Measurements from ENCODE around the gene CREB3L1. TPM values are rescaled to one million over a fixed set of nuclear protein-coding genes. Genes with fewer than 3 reads are reported as not detected.
A peak's percentile ranks its signal among the peaks of the same experiment; 100 is the strongest.

CREB3L1 gene
- total RNA-seq, 1 experiment from 2014 or later = 3.3 TPM

- H3K4me2 ChIP-seq (ENCODE audit: insufficient read depth, insufficient read length, low read length) = no peak overlapping the region
- no peak overlapping the region for H2BK15ac ChIP-seq (ENCODE audit: low read depth, low read length)
- WGBS (ENCODE audit: extremely low coverage, insufficient read length, low lambda C conversion rate) = no CpG with 5 or more reads among the region's 10 CpGs
- no peak overlapping the region for H2BK5ac ChIP-seq (ENCODE audit: insufficient read length, low read length)
- H4K8ac ChIP-seq (replicated peaks; ENCODE audit: insufficient read length, low read depth, low read length) = no peak overlapping the region
- no peak overlapping the region for H3K14ac ChIP-seq (ENCODE audit: insufficient read depth, low read length)
- no peak overlapping the region for H3K23ac ChIP-seq (ENCODE audit: insufficient read length, low read depth, low read length)
- DNase-seq = no peak
- no peaks in the 10 kb centered on the region for H4K20me1 ChIP-seq (ENCODE audit: control insufficient read depth, insufficient read depth, insufficient read length)
- H2AK5ac ChIP-seq (ENCODE audit: insufficient read length, low read length) = no peak overlapping the region
- H3K56ac ChIP-seq (ENCODE audit: insufficient read length, low read depth, low read length) = no peak overlapping the region
- H3K27ac Mint-ChIP-seq = peak overlapping the region in 2 of 3 experiments; percentile 67 to 82; a peak in 2 of 7 replicates
- no peak overlapping the region for H3K4me3 Mint-ChIP-seq
- H3K27me3 Mint-ChIP-seq (ENCODE audit: low read depth) = no peaks in the 10 kb centered on the region
- H2BK12ac ChIP-seq (ENCODE audit: insufficient read length, low read depth, low read length) = no peak overlapping the region
- no peaks in the 10 kb centered on the region for H3K79me2 ChIP-seq (ENCODE audit: insufficient read depth, low read length)
- H3K9me3 ChIP-seq (ENCODE audit: control insufficient read depth, low read depth, low read length) = no peaks in the 10 kb centered on the region
- no peak overlapping the region for H3K27ac ChIP-seq (ENCODE audit: insufficient read length, low read depth, low read length)
- H3K4me1 Mint-ChIP-seq = peaks cover 11 to 27% of the 10 kb centered on the region in 2 experiments
- H4K5ac ChIP-seq (ENCODE audit: insufficient read length, low read depth, low read length) = no peak overlapping the region
- H3T11ph ChIP-seq (ENCODE audit: low read length) = no peak overlapping the region
- H3K4ac ChIP-seq (ENCODE audit: low read depth, low read length) = no peak overlapping the region
- no peaks in the 10 kb centered on the region for H3K23me2 ChIP-seq (ENCODE audit: insufficient read length, low read depth, low read length, poor library complexity, severe bottlenecking)
- H3K9me3 Mint-ChIP-seq = no peaks in the 10 kb centered on the region
- H2BK120ac ChIP-seq (ENCODE audit: low read depth, low read length, poor library complexity, severe bottlenecking) = no peak overlapping the region
- TF ChIP-seq, protein P1, sequence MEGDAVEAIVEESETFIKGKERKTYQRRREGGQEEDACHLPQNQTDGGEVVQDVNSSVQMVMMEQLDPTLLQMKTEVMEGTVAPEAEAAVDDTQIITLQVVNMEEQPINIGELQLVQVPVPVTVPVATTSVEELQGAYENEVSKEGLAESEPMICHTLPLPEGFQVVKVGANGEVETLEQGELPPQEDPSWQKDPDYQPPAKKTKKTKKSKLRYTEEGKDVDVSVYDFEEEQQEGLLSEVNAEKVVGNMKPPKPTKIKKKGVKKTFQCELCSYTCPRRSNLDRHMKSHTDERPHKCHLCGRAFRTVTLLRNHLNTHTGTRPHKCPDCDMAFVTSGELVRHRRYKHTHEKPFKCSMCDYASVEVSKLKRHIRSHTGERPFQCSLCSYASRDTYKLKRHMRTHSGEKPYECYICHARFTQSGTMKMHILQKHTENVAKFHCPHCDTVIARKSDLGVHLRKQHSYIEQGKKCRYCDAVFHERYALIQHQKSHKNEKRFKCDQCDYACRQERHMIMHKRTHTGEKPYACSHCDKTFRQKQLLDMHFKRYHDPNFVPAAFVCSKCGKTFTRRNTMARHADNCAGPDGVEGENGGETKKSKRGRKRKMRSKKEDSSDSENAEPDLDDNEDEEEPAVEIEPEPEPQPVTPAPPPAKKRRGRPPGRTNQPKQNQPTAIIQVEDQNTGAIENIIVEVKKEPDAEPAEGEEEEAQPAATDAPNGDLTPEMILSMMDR (conservative IDR thresholded peaks at IDR 0.05) = no peak
- H3K79me1 ChIP-seq (ENCODE audit: insufficient read depth, low read depth, low read length, poor library complexity, severe bottlenecking) = no peaks in the 10 kb centered on the region
- H3K9ac ChIP-seq (ENCODE audit: extremely low read depth, insufficient read length, low read length) = no peak overlapping the region
- no peak overlapping the region for H2AFZ ChIP-seq (ENCODE audit: low read length)
- H3K4me1 ChIP-seq (ENCODE audit: insufficient read depth, low read length) = no peaks in the 10 kb centered on the region
- no peak overlapping the region for H3K18ac ChIP-seq (ENCODE audit: insufficient read length, low read depth, low read length)
- no peaks in the 10 kb centered on the region for H3K27me3 ChIP-seq (ENCODE audit: insufficient read depth, low read length)
- H3K36me3 Mint-ChIP-seq (ENCODE audit: insufficient read depth in 1 of 3, low read depth in 3 of 3) = peaks cover 0 to 4% (median 0%) of the 10 kb centered on the region in 3 experiments; a peak in 2 of 7 replicates
- no peak overlapping the region for H2BK20ac ChIP-seq (ENCODE audit: low read depth, low read length, poor library complexity, severe bottlenecking)
- no peak overlapping the region for H4K91ac ChIP-seq (ENCODE audit: insufficient read length, low read depth, low read length)
Measured at GRCh38 chr11:46304605-46305179, 27.2 kb downstream of the CREB3L1 start.
